ENCODE results near the gene SLC25A26. TPM values are rescaled to one million over a fixed set of nuclear protein-coding genes. Genes with fewer than 3 reads are reported as not detected.

The SLC25A26 gene
- total RNA-seq, 1 experiment from 2014 or later, result 23.8 TPM

DNA sequence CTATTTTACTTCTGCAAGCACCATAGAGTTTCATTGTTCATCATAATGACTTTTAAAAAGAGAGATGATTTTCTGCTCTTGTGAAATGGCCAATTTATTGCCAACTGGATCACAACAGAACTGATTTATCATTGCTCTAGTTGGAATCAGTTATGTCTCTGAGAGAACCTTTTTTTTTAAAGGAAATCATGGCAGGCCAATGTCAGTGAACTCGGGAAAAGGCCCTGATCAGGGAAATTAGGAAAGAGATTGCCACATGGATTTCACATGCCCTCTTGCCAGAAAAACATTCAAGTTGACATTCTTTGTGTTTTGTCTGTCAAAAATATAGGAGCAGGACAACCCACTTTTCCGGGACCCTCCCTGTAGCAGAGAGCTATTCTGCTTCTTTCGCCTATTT is 12.6 kb upstream of the SLC25A26 start:
- CTCF ChIA-PET, result no interaction called here
- BruUV-seq (replicated peaks), result no TSS peak
- ATAC-seq, result no peak
- Histone ChIP-seq H3K4me1 (ENCODE audit: control insufficient read depth in 1 of 2, insufficient read depth in 2 of 2, low read length in 2 of 2) (no peaks in the 10 kb centered on the region), H3K9ac (ENCODE audit: low read length) (no peak overlapping the region), H3K79me2 (ENCODE audit: insufficient read depth, low read length) (no peaks in the 10 kb centered on the region), H4K20me1 (ENCODE audit: insufficient read depth) (no peaks in the 10 kb centered on the region), H3K9me3 (ENCODE audit: control insufficient read depth in 1 of 2, insufficient read depth in 1 of 2, low read depth in 1 of 2, low read length in 2 of 2) (no peaks in the 10 kb centered on the region), H3K4me2 (ENCODE audit: low read length) (no peak overlapping the region), H3K4me3 (replicated peaks in 1 of 2; ENCODE audit: low read depth in 1 of 2, low read length in 2 of 2) (no peak overlapping the region), H3K27ac (ENCODE audit: low read depth, low read length) (no peak overlapping the region), H2AFZ (ENCODE audit: low read depth, low read length, poor library complexity, severe bottlenecking) (no peak overlapping the region), H3K9me2 (ENCODE audit: insufficient read depth) (no peaks in the 10 kb centered on the region), H3K27me3 (ENCODE audit: insufficient read depth, low read length) (peaks cover 7% of the 10 kb centered on the region; the same call in 1 of the 2 replicates), H3K36me3 (ENCODE audit: control insufficient read depth in 1 of 2, insufficient read depth in 2 of 2, low read length in 2 of 2) (no peaks in the 10 kb centered on the region)
- TF ChIP-seq SP1 (IDR thresholded peaks at IDR 0.05; ENCODE audit: low read depth) (no peak), CBX3 (IDR thresholded peaks at IDR 0.05; ENCODE audit: low read depth) (no peak), EZH2phosphoT487 (IDR thresholded peaks at IDR 0.05; ENCODE audit: borderline replicate concordance) (no peak), YY1 (IDR thresholded peaks at IDR 0.05; ENCODE audit: extremely low read depth, insufficient replicate concordance, low read depth, low read length) (no peak), ZFX (IDR thresholded peaks at IDR 0.05) (no peak), RAD21 (IDR thresholded peaks at IDR 0.05; ENCODE audit: low read depth) (no peak)
- TF ChIP-seq, protein P1, sequence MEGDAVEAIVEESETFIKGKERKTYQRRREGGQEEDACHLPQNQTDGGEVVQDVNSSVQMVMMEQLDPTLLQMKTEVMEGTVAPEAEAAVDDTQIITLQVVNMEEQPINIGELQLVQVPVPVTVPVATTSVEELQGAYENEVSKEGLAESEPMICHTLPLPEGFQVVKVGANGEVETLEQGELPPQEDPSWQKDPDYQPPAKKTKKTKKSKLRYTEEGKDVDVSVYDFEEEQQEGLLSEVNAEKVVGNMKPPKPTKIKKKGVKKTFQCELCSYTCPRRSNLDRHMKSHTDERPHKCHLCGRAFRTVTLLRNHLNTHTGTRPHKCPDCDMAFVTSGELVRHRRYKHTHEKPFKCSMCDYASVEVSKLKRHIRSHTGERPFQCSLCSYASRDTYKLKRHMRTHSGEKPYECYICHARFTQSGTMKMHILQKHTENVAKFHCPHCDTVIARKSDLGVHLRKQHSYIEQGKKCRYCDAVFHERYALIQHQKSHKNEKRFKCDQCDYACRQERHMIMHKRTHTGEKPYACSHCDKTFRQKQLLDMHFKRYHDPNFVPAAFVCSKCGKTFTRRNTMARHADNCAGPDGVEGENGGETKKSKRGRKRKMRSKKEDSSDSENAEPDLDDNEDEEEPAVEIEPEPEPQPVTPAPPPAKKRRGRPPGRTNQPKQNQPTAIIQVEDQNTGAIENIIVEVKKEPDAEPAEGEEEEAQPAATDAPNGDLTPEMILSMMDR (IDR thresholded peaks at IDR 0.05 in 2 of 3, conservative IDR thresholded peaks at IDR 0.05 in 1 of 3; ENCODE audit: borderline replicate concordance in 1 of 3, insufficient read depth in 1 of 3, low read depth in 2 of 3, low read length in 2 of 3), result no peak
- intact Hi-C loops (cut with micrococcal nuclease), result no loop called here
- POLR2A ChIA-PET, result no interaction called here
- no peak for DNase-seq (ENCODE audit: low read depth, low spot score)
- RAD21 ChIA-PET (ENCODE audit: low non-redundant PET in 1 of 2, low total read pairs in 2 of 2, uncharacterized antibody in 2 of 2, unreplicated experiment in 2 of 2), result no interaction called here

GRCh38 chr3:66210687-66211295 is 10.0 kb upstream of the SLC25A26 start:
- CTCF ChIA-PET, result interaction anchor here (1.7 kb wide), 1 partner anchor 17 kb away, joined by 6 read pairs; no protein-coding TSS in a partner anchor
- DNase-seq (ENCODE audit: low read depth, low spot score), result no peak
- H3K9me2 ChIP-seq (ENCODE audit: insufficient read depth), result no peaks in the 10 kb centered on the region
- no peak overlapping the region for H3K4me3 ChIP-seq (replicated peaks in 1 of 2; ENCODE audit: low read depth in 1 of 2, low read length in 2 of 2)
- no peaks in the 10 kb centered on the region for H4K20me1 ChIP-seq (ENCODE audit: insufficient read depth)
- H3K27ac ChIP-seq (ENCODE audit: low read depth, low read length), result no peak overlapping the region
- BruUV-seq (replicated peaks), result no TSS peak
- H3K36me3 ChIP-seq (ENCODE audit: control insufficient read depth in 1 of 2, insufficient read depth in 2 of 2, low read length in 2 of 2), result no peaks in the 10 kb centered on the region
- no peaks in the 10 kb centered on the region for H3K4me1 ChIP-seq (ENCODE audit: control insufficient read depth in 1 of 2, insufficient read depth in 2 of 2, low read length in 2 of 2)
- no peak overlapping the region for H3K4me2 ChIP-seq (ENCODE audit: low read length)
- H3K9ac ChIP-seq (ENCODE audit: low read length), result no peak overlapping the region
- RAD21 ChIA-PET (ENCODE audit: low non-redundant PET in 1 of 2, low total read pairs in 2 of 2, uncharacterized antibody in 2 of 2, unreplicated experiment in 2 of 2), result no interaction called here
- H3K27me3 ChIP-seq (ENCODE audit: insufficient read depth, low read length), result no peaks in the 10 kb centered on the region
- POLR2A ChIA-PET, result no interaction called here
- intact Hi-C loops (cut with micrococcal nuclease), result loop anchor here (1.0 kb wide), 1 partner anchor 17 kb away; no protein-coding TSS in a partner anchor
- H3K79me2 ChIP-seq (ENCODE audit: insufficient read depth, low read length), result no peaks in the 10 kb centered on the region
- peaks cover 0 to 4% of the 10 kb centered on the region in 2 experiments; a peak in 1 of 4 replicates for H3K9me3 ChIP-seq (ENCODE audit: control insufficient read depth in 1 of 2, insufficient read depth in 1 of 2, low read depth in 1 of 2, low read length in 2 of 2)
- ATAC-seq, result no peak
- H2AFZ ChIP-seq (ENCODE audit: low read depth, low read length, poor library complexity, severe bottlenecking), result no peak overlapping the region
- TF ChIP-seq, protein P2, sequence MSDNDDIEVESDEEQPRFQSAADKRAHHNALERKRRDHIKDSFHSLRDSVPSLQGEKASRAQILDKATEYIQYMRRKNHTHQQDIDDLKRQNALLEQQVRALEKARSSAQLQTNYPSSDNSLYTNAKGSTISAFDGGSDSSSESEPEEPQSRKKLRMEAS (IDR thresholded peaks at IDR 0.05), result no peak
- TF ChIP-seq, protein P1 (IDR thresholded peaks at IDR 0.05 in 2 of 3, conservative IDR thresholded peaks at IDR 0.05 in 1 of 3; ENCODE audit: borderline replicate concordance in 1 of 3, insufficient read depth in 1 of 3, low read depth in 2 of 3, low read length in 2 of 3), result no peak
- TF ChIP-seq TCF7L2 (IDR thresholded peaks at IDR 0.05; ENCODE audit: borderline replicate concordance, extremely low read depth, insufficient read depth, insufficient read length) (no peak), ZNF274 (IDR thresholded peaks at IDR 0.05; ENCODE audit: low read depth, low read length) (no peak), EZH2 (IDR thresholded peaks at IDR 0.05) (no peak), POLR2AphosphoS5 (IDR thresholded peaks at IDR 0.05; ENCODE audit: low read depth, low read length) (no peak), EZH2phosphoT487 (IDR thresholded peaks at IDR 0.05; ENCODE audit: borderline replicate concordance) (no peak)

All from HCT116 (cell line).